GM19397 (cell line): ENCODE measurements around the gene MT1H.

Source experiments
- ATAC-seq: cut with Tn5 transposase; IDR thresholded peaks from one replicate; pipeline ENCODE4 v1.9.1; 2021; ENCODE audit warnings: mild to moderate bottlenecking, moderate library complexity; ENCODE audit not compliant: unreplicated experiment

Gene MT1H

GRCh38 chr16:56682703-56683397 lies 13.2 kb downstream of the MT1H start:
- no peak for ATAC-seq

DNA sequence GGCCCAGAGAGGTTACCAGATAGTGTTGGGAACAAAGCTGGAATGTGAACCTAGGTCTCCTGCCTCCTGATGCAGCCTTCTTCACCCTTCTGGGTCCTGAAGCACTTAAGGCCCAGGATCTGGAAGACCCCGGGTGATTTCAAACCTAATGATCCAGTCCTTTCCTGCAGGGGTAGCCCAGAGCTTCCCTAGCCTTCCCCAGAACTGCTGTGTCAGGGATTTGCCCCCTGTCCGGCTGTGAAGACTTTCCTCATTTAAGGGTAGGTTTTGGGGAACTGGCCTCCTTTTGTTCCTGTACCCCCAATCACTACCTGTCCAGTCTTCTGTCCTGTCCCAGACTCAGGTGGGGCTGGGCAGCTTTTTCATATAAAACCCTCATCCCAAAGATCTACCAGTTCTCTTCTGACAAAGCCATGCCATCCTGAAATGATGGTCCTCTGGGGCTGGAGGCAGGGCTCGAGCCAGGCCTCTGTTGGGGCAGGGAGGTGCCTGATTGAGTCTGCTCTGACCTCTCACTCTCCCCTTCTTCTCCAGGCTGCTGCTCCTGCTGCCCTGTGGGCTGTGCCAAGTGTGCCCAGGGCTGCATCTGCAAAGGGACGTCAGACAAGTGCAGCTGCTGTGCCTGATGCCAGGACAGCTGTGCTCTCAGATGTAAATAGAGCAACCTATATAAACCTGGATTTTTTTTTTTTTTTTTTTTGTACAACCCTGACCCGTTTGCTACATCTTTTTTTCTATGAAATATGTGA lies 14.0 kb downstream of the MT1H start:
- no peak for ATAC-seq

DNA sequence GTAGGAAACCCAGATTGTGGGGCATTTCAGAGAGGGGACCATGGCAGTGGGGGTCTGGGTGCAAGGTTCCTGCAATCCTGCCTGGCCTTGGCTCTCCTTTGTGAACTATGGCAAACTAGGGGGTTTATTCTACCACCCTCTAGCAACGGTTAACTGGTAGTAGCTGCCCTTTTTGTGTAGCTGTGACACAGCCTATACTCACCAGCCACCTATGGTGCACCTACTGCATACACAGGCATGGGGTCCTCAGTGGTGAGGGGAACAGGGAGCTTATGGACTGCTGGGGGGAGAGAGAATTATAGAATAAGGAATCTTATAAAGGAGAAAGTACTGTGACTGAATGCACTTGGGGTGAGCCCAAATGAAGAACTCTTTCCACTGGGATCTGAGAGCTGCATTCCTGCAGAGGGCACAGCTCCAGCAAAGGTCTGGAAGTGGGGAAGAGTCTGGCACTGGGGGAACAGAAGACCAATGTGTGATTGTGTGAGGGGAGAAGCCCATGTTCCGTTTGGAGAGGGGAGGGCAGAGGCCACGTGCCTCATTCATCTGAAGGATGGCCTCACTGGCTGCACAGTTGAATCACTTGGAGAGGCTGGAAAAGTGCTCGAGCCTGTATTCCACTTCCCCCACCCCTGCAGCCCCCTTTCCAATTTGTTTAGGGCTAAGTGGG lies 14.8 kb downstream of the MT1H start:
- no peak for ATAC-seq

DNA sequence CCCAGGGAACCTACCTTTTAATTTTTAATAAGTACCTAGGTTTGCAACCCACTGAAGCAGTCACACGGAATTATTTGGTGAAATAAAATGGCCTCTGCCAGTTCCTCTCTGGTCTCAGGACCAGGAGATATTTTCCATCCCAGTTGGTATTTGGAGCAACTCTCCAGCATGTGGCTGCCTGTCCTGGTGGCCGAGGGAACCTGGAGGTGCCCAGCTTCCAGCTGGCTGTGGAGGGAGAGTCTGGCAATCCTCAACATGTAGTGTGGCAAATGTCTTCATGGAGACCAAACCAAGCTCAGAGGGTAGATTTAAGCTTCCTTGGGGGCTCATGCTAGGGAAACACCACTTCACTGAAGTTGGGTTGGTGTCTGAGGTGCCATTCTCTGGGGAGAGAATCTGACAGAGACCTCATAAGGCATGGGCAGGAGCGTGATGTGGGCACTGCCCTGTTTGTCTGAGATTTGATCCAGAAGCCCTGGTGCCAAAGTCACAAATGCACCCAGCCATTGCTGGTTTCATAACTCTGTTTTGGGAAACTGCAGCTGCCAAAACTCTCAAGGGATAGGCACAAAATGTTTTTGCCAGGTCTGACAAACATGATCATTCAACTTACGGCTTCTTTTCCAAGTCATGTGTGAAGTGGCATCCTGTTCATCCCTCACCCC lies 15.4 kb downstream of the MT1H start:
- no peak for ATAC-seq

DNA sequence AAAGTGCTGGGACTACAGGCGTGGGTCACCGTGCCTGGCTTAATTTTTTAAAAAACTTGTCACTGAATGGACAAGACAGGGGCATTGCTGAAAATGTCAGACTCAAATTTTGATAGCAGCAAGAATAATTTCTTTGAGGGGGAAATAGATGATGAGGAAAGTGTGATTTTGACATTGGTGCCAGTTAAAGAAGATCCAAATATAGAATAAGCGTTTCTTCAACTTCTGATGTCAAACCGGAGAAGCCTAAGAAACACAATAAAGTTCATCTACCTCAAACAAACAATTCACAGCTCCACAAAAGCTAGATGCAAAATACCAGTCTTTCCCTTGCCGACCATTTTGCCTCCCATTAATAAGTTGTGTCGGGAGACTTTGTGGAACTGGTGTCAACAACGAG lies 17.1 kb downstream of the MT1H start:
- no peak for ATAC-seq

GRCh38 chr16:56688762-56689161 lies 19.1 kb downstream of the MT1H start:
- ATAC-seq, result no peak

- ATAC-seq, result no peak
These were observed 19.6 kb downstream of the MT1H start for GRCh38 chr16:56689171-56689570.

- no peak for ATAC-seq
These were observed 21.0 kb downstream of the MT1H start for GRCh38 chr16:56690420-56691122.

GRCh38 chr16:56691885-56692284 lies 22.3 kb downstream of the MT1H start:
- no peak for ATAC-seq

DNA sequence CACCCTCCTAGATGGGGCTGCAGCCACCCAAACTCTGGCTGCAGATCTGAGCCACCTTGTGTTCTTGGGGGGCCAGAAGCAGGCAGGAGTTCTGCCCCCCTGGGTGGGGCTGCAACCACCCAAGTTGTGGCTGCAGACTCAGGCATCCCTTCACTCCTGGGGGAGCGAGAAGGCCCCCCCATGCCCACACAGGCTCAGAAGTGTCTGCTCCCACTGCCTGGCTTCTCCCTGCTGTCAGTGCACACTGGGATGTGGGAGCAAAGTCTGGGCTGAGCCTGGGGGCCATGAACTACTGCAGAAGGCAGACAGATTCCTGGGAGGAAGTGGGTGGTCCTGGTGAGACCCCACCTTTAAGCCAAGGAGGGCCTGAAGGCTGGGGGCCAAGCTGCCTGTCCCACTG lies 25.6 kb downstream of the MT1H start:
- no peak for ATAC-seq

GRCh38 chr16:56697456-56698155 lies 28.0 kb downstream of the MT1H start:
- no peak for ATAC-seq

DNA sequence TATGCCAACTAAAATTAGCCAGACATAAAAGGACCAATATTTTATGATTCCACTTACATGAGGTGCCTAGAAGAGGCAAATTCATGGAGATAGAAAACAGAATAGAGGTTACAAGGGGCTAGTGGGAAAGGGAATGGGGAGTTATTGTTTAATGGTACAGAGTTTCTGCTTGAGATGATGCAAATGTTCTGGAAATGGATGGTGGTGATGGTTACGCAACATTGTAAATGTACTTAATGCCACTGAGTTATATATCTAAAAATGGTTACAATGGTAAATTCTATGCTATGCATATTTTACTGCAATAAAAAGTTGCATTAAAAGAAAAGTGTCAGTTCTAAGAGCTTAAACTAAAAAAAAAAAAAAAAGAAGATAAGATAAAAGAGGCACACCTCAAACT lies 30.6 kb downstream of the MT1H start:
- no peak for ATAC-seq

GRCh38 chr16:56700631-56701030 lies 31.0 kb downstream of the MT1H start:
- no peak for ATAC-seq

GRCh38 chr16:56701534-56701933 lies 31.9 kb downstream of the MT1H start:
- no peak for ATAC-seq

DNA sequence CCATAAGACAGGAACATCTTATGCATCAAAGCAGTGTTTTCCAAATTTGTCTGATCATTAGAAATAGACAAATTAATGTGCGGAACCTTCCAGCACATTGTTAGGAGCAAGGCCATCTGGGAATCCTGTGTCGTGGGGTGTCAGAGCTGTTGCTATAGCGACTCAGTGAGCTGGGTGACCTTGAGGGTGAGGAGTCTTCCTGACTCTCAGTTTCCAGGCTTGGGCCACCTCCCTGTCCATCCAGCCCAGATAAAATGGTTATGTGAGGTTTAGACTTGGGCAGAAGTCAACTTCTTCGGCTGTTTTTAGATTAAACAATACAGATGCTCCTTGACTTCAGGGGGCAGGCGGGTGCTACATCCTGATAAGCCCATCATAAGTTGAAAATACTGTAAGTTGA lies 33.2 kb downstream of the MT1H start:
- no peak for ATAC-seq

DNA sequence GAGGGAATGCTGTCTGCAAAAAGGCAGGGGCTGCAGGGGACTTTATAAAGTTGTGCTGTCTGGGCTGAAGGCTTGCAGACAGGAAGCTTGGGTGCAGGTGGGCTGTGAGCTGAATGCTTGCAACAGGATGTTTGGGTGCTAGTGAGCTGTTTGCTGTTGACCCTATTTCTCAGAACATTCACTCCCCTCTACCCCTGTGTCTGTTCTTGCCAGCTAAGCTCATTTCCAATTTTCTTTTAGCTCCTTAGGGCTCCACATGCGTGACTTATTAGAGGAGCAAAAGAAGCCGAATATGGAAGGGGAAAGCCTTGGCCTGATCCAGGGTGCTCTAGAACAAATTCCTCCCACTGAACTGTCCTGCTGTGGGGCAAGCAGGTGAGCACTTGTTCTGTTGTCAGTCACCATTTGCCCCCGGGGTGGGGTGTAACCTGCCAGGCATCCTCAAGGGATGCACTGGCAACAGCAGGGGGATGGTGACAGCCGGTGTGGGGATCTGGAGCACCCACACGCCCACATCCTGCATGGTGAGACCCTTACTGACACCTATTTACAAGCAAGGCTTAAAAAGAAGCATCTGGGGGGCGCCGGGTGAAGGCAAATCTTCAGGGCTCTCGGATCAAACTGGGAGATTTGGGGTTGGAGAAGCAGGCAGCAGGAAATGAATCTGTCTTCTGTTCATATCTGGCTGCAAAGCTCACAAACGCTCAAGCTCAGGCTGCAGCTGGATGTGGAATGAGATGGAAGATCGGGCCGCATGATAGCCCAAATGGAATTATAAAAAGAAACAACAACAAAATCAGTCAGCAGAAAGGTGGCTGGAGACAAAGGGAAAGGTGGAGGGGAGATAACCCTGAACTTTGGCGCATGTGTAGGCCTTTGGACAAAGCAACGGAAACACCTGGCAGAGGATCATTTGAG lies 39.2 kb downstream of the MT1H start:
- ATAC-seq, result no peak

DNA sequence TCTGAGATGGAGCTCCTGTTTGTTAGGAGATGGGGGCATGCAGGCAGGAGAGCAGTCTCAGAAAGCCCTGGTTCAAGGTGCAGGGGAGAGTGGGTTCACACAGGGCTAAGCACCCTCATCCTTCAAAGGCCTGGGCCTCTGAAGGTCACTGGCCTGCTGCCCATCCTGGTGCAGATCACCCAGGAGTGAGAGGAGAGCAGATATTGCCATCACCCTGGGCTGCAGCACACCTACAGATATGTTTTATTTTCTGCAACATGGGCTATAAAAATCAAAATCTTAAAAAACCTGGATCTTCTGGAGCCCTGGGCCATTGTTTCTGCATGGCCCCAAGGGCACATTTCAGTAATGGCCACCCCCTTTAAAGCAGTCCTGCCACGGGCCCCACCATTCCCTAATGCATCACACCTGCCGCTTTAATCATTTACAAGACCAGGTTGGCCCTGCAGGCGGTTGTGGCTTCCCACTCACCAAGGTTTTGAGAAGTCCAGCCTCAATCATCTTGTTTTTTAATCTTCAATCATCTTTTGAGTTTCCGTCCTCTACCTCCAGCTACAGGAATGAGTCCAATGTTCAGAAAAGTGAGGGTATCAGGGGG lies 39.9 kb downstream of the MT1H start:
- ATAC-seq, result no peak

GRCh38 chr16:56710181-56710737 lies 40.6 kb downstream of the MT1H start:
- no peak for ATAC-seq

DNA sequence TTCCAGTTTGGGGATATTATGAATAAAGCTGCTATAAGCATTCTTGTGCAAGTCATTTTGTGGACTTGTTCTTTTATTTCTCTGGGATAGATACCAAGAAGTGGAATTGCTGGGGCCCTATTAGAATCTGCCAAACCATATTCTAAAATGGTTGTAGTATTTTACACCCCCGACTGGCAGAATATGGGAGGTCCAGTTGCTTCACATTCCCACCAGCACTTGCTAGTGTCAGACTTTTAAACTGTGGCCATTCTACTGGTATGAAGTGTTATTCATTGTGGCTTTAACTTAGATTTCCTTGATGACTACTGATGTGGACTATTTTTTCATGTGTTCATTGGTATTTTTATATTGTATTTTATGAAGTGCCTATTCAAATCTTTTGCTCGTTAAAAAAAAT lies 42.2 kb downstream of the MT1H start:
- no peak for ATAC-seq
